IMR-90 (cell line): ENCODE data around the gene MRC2. TPM values are rescaled to one million over a fixed set of nuclear protein-coding genes. Genes with fewer than 3 reads are reported as not detected.

Source experiments
- ATAC-seq: fragments of 200-7000 bp; cut with Tn5 transposase; 2 replicates; pipeline ENCODE4 v1.9.1; 2020; ENCODE audit warnings: low read depth, mild to moderate bottlenecking, moderate library complexity
- BruUV-seq: library from RNA; stranded (reverse); fragments of 400-500 nt; replicated peaks from 2 replicates; lab custom pipeline; 2021; lab: Mats Ljungman, UMichigan
- CTCF ChIA-PET: fragments of 300-600 bp; formaldehyde crosslinking; extraction: SDS; loops from one replicate; lab custom pipeline; 2021; ENCODE audit warnings: antibody characterized with exemption; lab: Yijun Ruan, JAX
- POLR2A ChIA-PET: fragments of 300-600 bp; sonication (Branson Sonifier 250); formaldehyde crosslinking; loops from one replicate; lab custom pipeline; 2022; ENCODE audit warnings: antibody characterized with exemption; ENCODE audit not compliant: unreplicated experiment; lab: Charles Lee
- DNase-seq: peaks from one replicate; pipeline ENCODE4 v3.0.0; 2013
- H2AFZ ChIP-seq: replicated peaks from 2 replicates; pipeline ENCODE3; 2013; ENCODE audit warnings: low read length, mild to moderate bottlenecking; ENCODE audit not compliant: poor library complexity
- H2AK5ac ChIP-seq: 2 replicates; pipeline ENCODE4 v1.6.1; 2013; ENCODE audit warnings: low read depth, low read length, inconsistent platforms
- H2AK9ac ChIP-seq: replicated peaks from 2 replicates; pipeline ENCODE3; 2013; ENCODE audit warnings: mild to moderate bottlenecking, low read depth, low read length, moderate library complexity; ENCODE audit not compliant: poor library complexity
- H2BK120ac ChIP-seq: 2 replicates; pipeline ENCODE4 v1.6.1; 2013; ENCODE audit warnings: low read depth, low read length, inconsistent platforms
- H2BK15ac ChIP-seq: 3 replicates; pipeline ENCODE4 v1.6.1; 2013; ENCODE audit warnings: low read depth, low read length, inconsistent platforms
- H2BK20ac ChIP-seq: 2 replicates; pipeline ENCODE4 v1.6.1; 2013; ENCODE audit warnings: low read depth, mild to moderate bottlenecking, inconsistent platforms, low read length, moderate library complexity
- H2BK5ac ChIP-seq: 2 replicates; pipeline ENCODE4 v1.6.1; 2013; ENCODE audit warnings: mild to moderate bottlenecking, low read depth, low read length, inconsistent platforms; ENCODE audit not compliant: poor library complexity, severe bottlenecking
- H3K14ac ChIP-seq: replicated peaks from 2 replicates; pipeline ENCODE4 v1.6.1; 2013; ENCODE audit warnings: low read depth, low read length, inconsistent platforms
- H3K18ac ChIP-seq: 2 replicates; pipeline ENCODE4 v1.6.1; 2013; ENCODE audit warnings: low read depth, low read length, control low read depth
- H3K23ac ChIP-seq: 2 replicates; pipeline ENCODE4 v1.6.1; 2013; ENCODE audit warnings: low read depth, low read length, inconsistent platforms
- H3K27ac ChIP-seq: 2 replicates; pipeline ENCODE4 v1.5.1; 2013; ENCODE audit warnings: mild to moderate bottlenecking, control low read depth, low read length; ENCODE audit not compliant: insufficient read depth
- H3K27me3 ChIP-seq: 2 replicates; pipeline ENCODE4 v1.6.1; 2013; ENCODE audit warnings: low read length; ENCODE audit not compliant: control insufficient read depth, insufficient read depth
- H3K36me3 ChIP-seq: 2 replicates; pipeline ENCODE4 v1.6.1; 2013; ENCODE audit warnings: low read length, mixed read lengths; ENCODE audit not compliant: control insufficient read depth, insufficient read depth
- H3K4ac ChIP-seq: 2 replicates; pipeline ENCODE4 v1.6.1; 2013; ENCODE audit warnings: low read depth, low read length, inconsistent platforms
- H3K4me1 ChIP-seq: 2 replicates; pipeline ENCODE4 v1.6.1; 2013; ENCODE audit warnings: low read length, mixed read lengths; ENCODE audit not compliant: control insufficient read depth, insufficient read depth
- H3K4me2 ChIP-seq: 2 replicates; pipeline ENCODE4 v1.6.1; 2013; ENCODE audit warnings: low read depth, mild to moderate bottlenecking, control low read depth, low read length, moderate library complexity
- H3K4me3 ChIP-seq: 2 replicates; pipeline ENCODE4 v1.5.1; 2013; ENCODE audit warnings: low read depth, mild to moderate bottlenecking, control low read depth, low read length, moderate library complexity; ENCODE audit not compliant: insufficient read depth
- H3K56ac ChIP-seq: 2 replicates; pipeline ENCODE4 v1.6.1; 2013; ENCODE audit warnings: low read length, inconsistent platforms; ENCODE audit not compliant: insufficient read depth; ENCODE audit errors: extremely low read depth
- H3K79me1 ChIP-seq, 2 experiments: 2 replicates each; pipeline ENCODE4 v1.6.1; 2013; ENCODE audit warnings: low read length in 2 of 2, inconsistent platforms in 1 of 2, low read depth in 1 of 2
- H3K9ac ChIP-seq: 2 replicates; pipeline ENCODE4 v1.6.1; 2013; ENCODE audit warnings: low read depth, low read length, control low read depth
- H3K9me1 ChIP-seq: 2 replicates; pipeline ENCODE4 v1.6.1; 2013; ENCODE audit warnings: low read length, inconsistent platforms; ENCODE audit not compliant: insufficient read depth
- H3K9me3 ChIP-seq: 2 replicates; pipeline ENCODE4 v1.6.1; 2013; ENCODE audit warnings: low read length; ENCODE audit not compliant: control insufficient read depth, insufficient read depth
- H4K20me1 ChIP-seq: 2 replicates; pipeline ENCODE4 v1.6.1; 2013; ENCODE audit warnings: low read length, inconsistent platforms; ENCODE audit not compliant: insufficient read depth
- H4K5ac ChIP-seq: 2 replicates; pipeline ENCODE4 v1.6.1; 2013; ENCODE audit warnings: mild to moderate bottlenecking, low read depth, low read length, control low read depth
- H4K8ac ChIP-seq, 2 experiments: 2 replicates each; pipeline ENCODE4 v1.6.1; 2013; ENCODE audit warnings: low read depth in 2 of 2, low read length in 2 of 2, control low read depth in 1 of 2, inconsistent platforms in 1 of 2
- H4K91ac ChIP-seq: 2 replicates; pipeline ENCODE4 v1.6.1; 2013; ENCODE audit warnings: low read depth, low read length, inconsistent platforms; ENCODE audit not compliant: insufficient read depth
- BHLHE40 ChIP-seq: fragments of 150-350 bp; IDR thresholded peaks from 2 replicates; pipeline ENCODE4 v1.6.1; 2016; ENCODE audit warnings: mild to moderate bottlenecking, low read depth, low read length
- CEBPB ChIP-seq: IDR thresholded peaks from 2 replicates; pipeline ENCODE4 v1.6.1; 2012; ENCODE audit warnings: low read depth, low read length, improper control_type of control experiment
- CTCF ChIP-seq: conservative IDR thresholded peaks from 2 replicates; pipeline ENCODE4 v1.5.1; 2012; ENCODE audit warnings: mild to moderate bottlenecking, low read depth, low read length, improper control_type of control experiment
- FOS ChIP-seq: fragments of 150-350 bp; IDR thresholded peaks from 2 replicates; pipeline ENCODE4 v1.6.1; 2016; ENCODE audit warnings: low read depth, low read length
- MAFK ChIP-seq: IDR thresholded peaks from 2 replicates; pipeline ENCODE4 v1.6.1; 2012; ENCODE audit warnings: low read depth, low read length, improper control_type of control experiment
- POLR2A ChIP-seq: IDR thresholded peaks from 2 replicates; pipeline ENCODE4 v1.6.1; 2012; ENCODE audit warnings: mild to moderate bottlenecking, low read depth, low read length
- RAD21 ChIP-seq: IDR thresholded peaks from 2 replicates; pipeline ENCODE4 v1.6.1; 2012; ENCODE audit warnings: low read length, improper control_type of control experiment
- WGBS, 2 experiments: methylation state at CpG; one replicate each; pipeline versions ENCODE4 v1.1.5 to v1.1.7; 2013; ENCODE audit warnings: missing lambda C conversion rate in 2 of 2; ENCODE audit not compliant: insufficient read length in 1 of 2; ENCODE audit errors: extremely low coverage in 2 of 2; 5-methylcytosine and 5-hydroxymethylcytosine counted together
- dilution Hi-C: fragments of 300-500 bp; cut with HindIII; formaldehyde crosslinking; loops from one replicate; pipeline ENCODE4 v1.14.3; 2018; ENCODE audit warnings: low sequenced_read_pairs; ENCODE audit not compliant: unreplicated experiment
- in situ Hi-C: fragments of 300-500 bp; cut with MboI; formaldehyde crosslinking; loops from 3 replicates; pipeline ENCODE4 v1.14.3; 2019; ENCODE audit warnings: low sequenced_read_pairs, inconsistent platforms, mixed read lengths
- intact Hi-C: fragments of 100-400 bp; cut with micrococcal nuclease; formaldehyde crosslinking; loops from 2 replicates; pipeline ENCODE4 v1.10.0; 2022
- polyA plus RNA-seq, 3 experiments: library from polyadenylated mRNA; depleted of rRNA; stranded (reverse); fragments of >200 nt; gene quantifications; 2 replicates each; pipeline ENCODE4 v1.2.3, GENCODE V29; 2012; ENCODE audit warnings: low replicate concordance in 1 of 3
- total RNA-seq: library from RNA; depleted of rRNA; stranded (reverse); fragments of >200 nt; gene quantifications from 2 replicates; pipeline ENCODE4 v1.2.3, GENCODE V29; 2012
- TF ChIP-seq, protein P1 (sequence below): fragments of 150-350 bp; IDR thresholded peaks from 2 replicates; pipeline ENCODE4 v1.6.1; 2016; ENCODE audit warnings: low read depth, mild to moderate bottlenecking, low read length, moderate library complexity, borderline replicate concordance

The MRC2 gene
- total and polyA plus RNA-seq, 2 of the 4 experiments (the other 2 are of a cell fraction): 39.3 to 137 TPM

DNA sequence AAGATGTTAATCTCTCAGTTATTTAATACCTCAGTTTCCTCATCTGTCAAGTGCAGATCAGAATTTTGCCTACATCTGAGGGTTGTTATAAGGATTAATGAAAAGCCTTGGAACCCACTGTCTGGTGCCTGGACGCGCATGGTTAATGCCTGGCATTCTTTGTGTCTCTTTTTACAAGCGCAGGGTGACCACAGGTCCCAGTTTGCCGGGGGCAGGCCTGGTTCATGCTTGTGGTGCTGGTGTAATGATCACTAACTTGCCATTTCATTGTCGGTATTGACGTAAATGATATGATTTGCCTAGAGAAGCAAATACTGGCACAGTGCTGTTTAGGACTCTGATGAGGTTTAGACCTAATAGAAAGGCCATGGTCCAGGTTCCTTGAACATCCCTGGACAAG is 23.1 kb downstream of the MRC2 start:
- peak overlapping the region; percentile 55; the same call in 1 of the 2 replicates for H3K23ac ChIP-seq
- H3K4me1 ChIP-seq: peaks cover 36% of the 10 kb centered on the region
- intact Hi-C loops: loop anchor here (10.0 kb wide), 1 partner anchor 96 kb away; no protein-coding TSS in a partner anchor
- H3K9me3 ChIP-seq: no peaks in the 10 kb centered on the region
- H3K27ac ChIP-seq: no peak overlapping the region
- dilution Hi-C loops: no loop called here
- no peak overlapping the region for H3K18ac ChIP-seq
- H4K20me1 ChIP-seq: peaks cover 43% of the 10 kb centered on the region
- H3K9ac ChIP-seq: no peak overlapping the region
- TF ChIP-seq, protein P1, sequence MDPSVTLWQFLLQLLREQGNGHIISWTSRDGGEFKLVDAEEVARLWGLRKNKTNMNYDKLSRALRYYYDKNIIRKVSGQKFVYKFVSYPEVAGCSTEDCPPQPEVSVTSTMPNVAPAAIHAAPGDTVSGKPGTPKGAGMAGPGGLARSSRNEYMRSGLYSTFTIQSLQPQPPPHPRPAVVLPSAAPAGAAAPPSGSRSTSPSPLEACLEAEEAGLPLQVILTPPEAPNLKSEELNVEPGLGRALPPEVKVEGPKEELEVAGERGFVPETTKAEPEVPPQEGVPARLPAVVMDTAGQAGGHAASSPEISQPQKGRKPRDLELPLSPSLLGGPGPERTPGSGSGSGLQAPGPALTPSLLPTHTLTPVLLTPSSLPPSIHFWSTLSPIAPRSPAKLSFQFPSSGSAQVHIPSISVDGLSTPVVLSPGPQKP: no peak
- TF ChIP-seq BHLHE40 (no peak), FOS (no peak), MAFK (no peak), CEBPB (no peak), CTCF (no peak), POLR2A (no peak), RAD21 (no peak)
- no peaks in the 10 kb centered on the region for H3K27me3 ChIP-seq
- H3K79me1 ChIP-seq: peaks cover 29 to 90% of the 10 kb centered on the region in 2 experiments
- H2BK5ac ChIP-seq: no peak overlapping the region
- no peak overlapping the region for H3K14ac ChIP-seq
- H3K4me2 ChIP-seq: no peak overlapping the region
- BruUV-seq: no TSS peak
- H3K4me3 ChIP-seq: no peak overlapping the region
- ChIA-PET POLR2A (no interaction called here), CTCF (no interaction called here)
- peak overlapping the region; percentile 9; the same call in 1 of the 2 replicates for H4K91ac ChIP-seq
- H2AK9ac ChIP-seq: no peak overlapping the region
- in situ Hi-C loops: no loop called here
- no CpG with 5 or more reads among the region's 6 CpGs for WGBS, 2 experiments
- H3K56ac ChIP-seq: no peak overlapping the region
- H3K9me1 ChIP-seq: peaks cover 46% of the 10 kb centered on the region
- ATAC-seq (no peak), DNase-seq (no peak)
- no peak overlapping the region for H4K8ac ChIP-seq
- peak overlapping the region; percentile 7; the same call in 1 of the 2 replicates for H3K4ac ChIP-seq
- no peak overlapping the region for H2AK5ac ChIP-seq
- peak overlapping the region; percentile 27; the same call in 1 of the 2 replicates for H2BK120ac ChIP-seq
- no peak overlapping the region for H2BK15ac ChIP-seq
- no peak overlapping the region; the same call in 1 of the 2 replicates for H2BK20ac ChIP-seq
- peaks cover 8% of the 10 kb centered on the region for H3K36me3 ChIP-seq
- no peak overlapping the region for H2AFZ ChIP-seq
- H4K5ac ChIP-seq: no peak overlapping the region
